H1 (cell line): Measurements from ENCODE around the gene OR10J4.

Experiments
- EP300 ChIP-seq, 2 experiments: IDR thresholded peaks; 1 replicate in 1 of 2; 2 replicates in 1 of 2; pipeline ENCODE4 v1.6.1; 2011 to 2012; ENCODE audit warnings: low read depth in 2 of 2, low read length in 2 of 2, mild to moderate bottlenecking in 2 of 2, borderline replicate concordance in 1 of 2, inconsistent platforms in 1 of 2, moderate library complexity in 1 of 2
- EZH2 ChIP-seq: fragments of 200-600 bp; sonication (generic); IDR thresholded peaks from 2 replicates; pipeline ENCODE4 v1.7.1; 2012; ENCODE audit warnings: low read depth, mild to moderate bottlenecking, moderate library complexity, low read length, inconsistent platforms; ENCODE audit not compliant: severe bottlenecking
- JUN ChIP-seq: IDR thresholded peaks from 2 replicates; pipeline ENCODE4 v1.6.1; 2011; ENCODE audit warnings: low read depth, mild to moderate bottlenecking, improper control_type of control experiment, low read length
- KDM5A ChIP-seq: fragments of 200-600 bp; IDR thresholded peaks from 2 replicates; pipeline ENCODE4 v1.7.1; 2012; ENCODE audit warnings: mild to moderate bottlenecking, low read length, inconsistent platforms, mixed read lengths
- PHF8 ChIP-seq: fragments of 200-600 bp; sonication (generic); conservative IDR thresholded peaks from 2 replicates; pipeline ENCODE4 v1.7.1; 2012; ENCODE audit warnings: low read depth, mild to moderate bottlenecking, inconsistent platforms, low read length, moderate library complexity
- POLR2A ChIP-seq, 2 experiments: IDR thresholded peaks; 1 replicate in 1 of 2; 2 replicates in 1 of 2; pipeline ENCODE4 v1.6.1; 2011; ENCODE audit warnings: low read depth in 2 of 2, low read length in 2 of 2, mild to moderate bottlenecking in 2 of 2; ENCODE audit errors: control extremely low read depth in 1 of 2
- POLR2AphosphoS5 ChIP-seq: IDR thresholded peaks from 2 replicates; pipeline ENCODE4 v1.6.1; 2011; ENCODE audit warnings: low read depth, low read length
- TF ChIP-seq, protein P1 (sequence below), 3 experiments: IDR thresholded peaks; 1 replicate in 2 of 3; 2 replicates in 1 of 3; pipeline versions ENCODE4 v1.5.1 to v1.6.1; 2011; ENCODE audit warnings: low read length in 3 of 3, mild to moderate bottlenecking in 3 of 3, inconsistent platforms in 2 of 3, low read depth in 1 of 3, moderate library complexity in 1 of 3; ENCODE audit not compliant: insufficient read depth in 1 of 3; ENCODE audit errors: control extremely low read depth in 1 of 3

DNA sequence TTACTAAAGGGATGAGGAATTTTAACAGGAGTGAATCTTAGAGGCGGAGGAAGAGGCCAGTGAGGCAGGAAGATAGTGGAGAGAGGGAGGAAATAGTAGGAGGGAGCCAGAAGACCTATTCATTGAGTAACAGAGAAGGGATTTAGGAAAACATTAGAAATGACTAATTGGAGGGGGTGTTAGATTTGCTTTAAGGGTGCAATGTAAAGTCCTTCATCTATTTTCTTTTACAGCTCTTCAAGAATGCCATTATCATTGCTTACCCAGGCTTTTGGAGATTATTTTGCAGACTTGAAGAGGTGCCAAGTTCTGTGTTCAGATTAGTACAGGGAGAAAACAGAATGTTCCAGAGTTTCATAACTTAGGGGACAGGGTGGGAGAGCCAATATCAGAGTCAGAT, 41.3 kb downstream of the OR10J4 start:
- TF ChIP-seq, protein P1, sequence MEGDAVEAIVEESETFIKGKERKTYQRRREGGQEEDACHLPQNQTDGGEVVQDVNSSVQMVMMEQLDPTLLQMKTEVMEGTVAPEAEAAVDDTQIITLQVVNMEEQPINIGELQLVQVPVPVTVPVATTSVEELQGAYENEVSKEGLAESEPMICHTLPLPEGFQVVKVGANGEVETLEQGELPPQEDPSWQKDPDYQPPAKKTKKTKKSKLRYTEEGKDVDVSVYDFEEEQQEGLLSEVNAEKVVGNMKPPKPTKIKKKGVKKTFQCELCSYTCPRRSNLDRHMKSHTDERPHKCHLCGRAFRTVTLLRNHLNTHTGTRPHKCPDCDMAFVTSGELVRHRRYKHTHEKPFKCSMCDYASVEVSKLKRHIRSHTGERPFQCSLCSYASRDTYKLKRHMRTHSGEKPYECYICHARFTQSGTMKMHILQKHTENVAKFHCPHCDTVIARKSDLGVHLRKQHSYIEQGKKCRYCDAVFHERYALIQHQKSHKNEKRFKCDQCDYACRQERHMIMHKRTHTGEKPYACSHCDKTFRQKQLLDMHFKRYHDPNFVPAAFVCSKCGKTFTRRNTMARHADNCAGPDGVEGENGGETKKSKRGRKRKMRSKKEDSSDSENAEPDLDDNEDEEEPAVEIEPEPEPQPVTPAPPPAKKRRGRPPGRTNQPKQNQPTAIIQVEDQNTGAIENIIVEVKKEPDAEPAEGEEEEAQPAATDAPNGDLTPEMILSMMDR (IDR thresholded peaks at IDR 0.05; ENCODE audit: control extremely low read depth in 1 of 3, insufficient read depth in 1 of 3, low read depth in 1 of 3, low read length in 3 of 3), result no peak
- TF ChIP-seq PHF8 (no peak), EP300 (IDR thresholded peaks at IDR 0.05; ENCODE audit: borderline replicate concordance in 1 of 2, low read depth in 2 of 2, low read length in 2 of 2) (no peak), POLR2A (IDR thresholded peaks at IDR 0.05; ENCODE audit: control extremely low read depth in 1 of 2, low read depth in 2 of 2, low read length in 2 of 2) (no peak), EZH2 (no peak), KDM5A (no peak), POLR2AphosphoS5 (no peak), JUN (no peak)
